B cell (primary cell): ENCODE results near the gene CILP2. TPM values are rescaled to one million over a fixed set of nuclear protein-coding genes. Genes with fewer than 3 reads are reported as not detected.

Experiments
- ATAC-seq: fragments of 200-7000 bp; cut with Tn5 transposase; one replicate; pipeline ENCODE4 v1.10.0; 2021; ENCODE audit warnings: low read depth, mild to moderate bottlenecking, moderate number of reproducible peaks, moderate library complexity
- CTCF ChIA-PET: fragments of 350-600 bp; sonication (Branson Sonifier 250); formaldehyde crosslinking; loops from one replicate; lab custom pipeline; 2021; ENCODE audit warnings: antibody characterized with exemption, inconsistent platforms; lab: Charles Lee
- POLR2A ChIA-PET: fragments of 350-600 bp; sonication (Branson Sonifier 250); formaldehyde crosslinking; loops from one replicate; lab custom pipeline; 2021; ENCODE audit warnings: antibody characterized with exemption; lab: Charles Lee
- DNase-seq: peaks from one replicate; pipeline ENCODE4 v3.0.0; 2013
- H2AFZ ChIP-seq: 2 replicates; pipeline ENCODE4 v1.6.1; 2012; ENCODE audit warnings: mild to moderate bottlenecking, low read depth, low read length; ENCODE audit not compliant: insufficient read depth, poor library complexity, severe bottlenecking
- H3K27ac ChIP-seq, 2 donors: 1 replicate in 1 of 2; 2 replicates in 1 of 2; pipeline ENCODE4 v1.5.1; 2012 to 2013; ENCODE audit warnings: low read length in 2 of 2, mild to moderate bottlenecking in 2 of 2, moderate library complexity in 1 of 2
- H3K27me3 ChIP-seq, 4 experiments: fragments of 200-600 bp in 1 of 4; sonication (generic) in 1 of 4; replicated peaks in 1 of 4; 1 replicate in 2 of 4; 2 replicates in 2 of 4; pipeline versions ENCODE4 v1.6.1 to v1.7.0; 2013 to 2016; ENCODE audit warnings: low read length in 3 of 4, mild to moderate bottlenecking in 2 of 4, mixed read lengths in 1 of 4, moderate library complexity in 1 of 4; ENCODE audit not compliant: insufficient read depth in 4 of 4, control insufficient read depth in 3 of 4; ENCODE audit errors: control extremely low read depth in 1 of 4
- H3K36me3 ChIP-seq, 2 experiments: replicated peaks in 1 of 2; 1 replicate in 1 of 2; 2 replicates in 1 of 2; pipeline versions ENCODE4 v1.6.1 to v1.7.1; 2013; ENCODE audit warnings: low read length in 1 of 2; ENCODE audit not compliant: insufficient read depth in 2 of 2, control insufficient read depth in 1 of 2; ENCODE audit errors: control extremely low read depth in 1 of 2, extremely low read depth in 1 of 2
- H3K4me1 ChIP-seq, 2 donors: fragments of 200-600 bp in 1 of 2; sonication (generic) in 1 of 2; 1 replicate in 1 of 2; 2 replicates in 1 of 2; pipeline versions ENCODE4 v1.5.1 to v1.6.1; 2013 to 2017; ENCODE audit warnings: low read length in 2 of 2; ENCODE audit not compliant: control insufficient read depth in 2 of 2, insufficient read depth in 2 of 2
- H3K4me2 ChIP-seq: replicated peaks from 2 replicates; pipeline ENCODE3; 2012; ENCODE audit warnings: mild to moderate bottlenecking, low read depth, low read length; ENCODE audit not compliant: poor library complexity, severe bottlenecking
- H3K4me3 ChIP-seq, 5 experiments: fragments of 200-600 bp in 1 of 5; sonication (generic) in 1 of 5; 1 replicate in 3 of 5; 2 replicates in 2 of 5; pipeline versions ENCODE4 v1.5.1 to v1.7.0; 2011 to 2016; ENCODE audit warnings: low read length in 4 of 5, mild to moderate bottlenecking in 4 of 5, low read depth in 2 of 5, control low read depth in 1 of 5, moderate library complexity in 1 of 5; ENCODE audit not compliant: insufficient read depth in 1 of 5; ENCODE audit errors: control extremely low read depth in 1 of 5, extremely low read depth in 1 of 5
- H3K79me2 ChIP-seq: fragments of 200-600 bp; sonication (generic); one replicate; pipeline ENCODE4 v1.6.0; 2016; ENCODE audit warnings: low read length; ENCODE audit not compliant: control insufficient read depth, insufficient read depth
- H3K9ac ChIP-seq: fragments of 200-600 bp; sonication (generic); 2 replicates; pipeline ENCODE4 v1.6.1; 2017; ENCODE audit warnings: mild to moderate bottlenecking, low read length, moderate library complexity
- H3K9me3 ChIP-seq, 3 donors: one replicate each; pipeline versions ENCODE4 v1.6.1 to v1.7.1; 2013; ENCODE audit warnings: low read length in 2 of 3; ENCODE audit not compliant: control insufficient read depth in 2 of 3, insufficient read depth in 1 of 3; ENCODE audit errors: control extremely low read depth in 1 of 3
- H4K20me1 ChIP-seq: 2 replicates; pipeline ENCODE4 v1.6.0; 2012; ENCODE audit warnings: mild to moderate bottlenecking, low read length; ENCODE audit not compliant: insufficient read depth, control insufficient read depth, poor library complexity, severe bottlenecking
- H3K27ac Mint-ChIP-seq: one replicate; pipeline ENCODE4 v1.8.0; 2021; ENCODE audit warnings: mixed read lengths
- H3K27me3 Mint-ChIP-seq: one replicate; pipeline ENCODE4 v1.8.0; 2021; ENCODE audit warnings: mixed read lengths
- H3K4me1 Mint-ChIP-seq: one replicate; pipeline ENCODE4 v1.8.0; 2021; ENCODE audit warnings: mixed read lengths
- H3K4me3 Mint-ChIP-seq: one replicate; pipeline ENCODE4 v1.8.0; 2021; ENCODE audit warnings: mixed read lengths
- H3K9me3 Mint-ChIP-seq: one replicate; pipeline ENCODE4 v1.8.0; 2022; ENCODE audit warnings: mixed read lengths; ENCODE audit not compliant: insufficient read depth
- CTCF ChIP-seq: fragments of 200-600 bp; IDR thresholded peaks from one replicate; pipeline ENCODE4 v1.8.0; 2022; ENCODE audit warnings: antibody characterized with exemption, mild to moderate bottlenecking
- EZH2 ChIP-seq: IDR thresholded peaks from 2 replicates; pipeline ENCODE4 v1.6.1; 2012; ENCODE audit warnings: borderline replicate concordance, low read depth, mild to moderate bottlenecking, moderate library complexity, low read length; ENCODE audit not compliant: insufficient read depth, poor library complexity, severe bottlenecking
- WGBS: methylation state at CpG from one replicate; pipeline ENCODE4 v1.1.5; 2013; ENCODE audit warnings: missing lambda C conversion rate; ENCODE audit not compliant: insufficient coverage; 5-methylcytosine and 5-hydroxymethylcytosine counted together
- intact Hi-C: fragments of 100-400 bp; cut with micrococcal nuclease; formaldehyde crosslinking; loops from one replicate; pipeline ENCODE4 v1.10.0; 2022
- polyA plus RNA-seq: library from polyadenylated mRNA; depleted of rRNA; stranded (reverse); fragments of >200 nt; gene quantifications from 2 replicates; pipeline ENCODE4 v1.2.3, GENCODE V29; 2012
- total RNA-seq, 2 donors: library from RNA; stranded (reverse); fragments of 120-200 nt in 1 of 2; gene quantifications; 1 replicate in 1 of 2; 2 replicates in 1 of 2; pipeline versions ENCODE4 v1.2.3 to v1.2.4, GENCODE V29; 2013 to 2022

CILP2 gene
- total and polyA plus RNA-seq, 2 donors (not counting 1 experiment from before 2014, with no cell fraction given) = 0.04 to 0.12 TPM

- Histone ChIP-seq H3K27me3 (no peaks in the 10 kb centered on the region), H3K9me3 (peaks cover 0 to 4% (median 0%) of the 10 kb centered on the region in 3 donors), H3K9ac (no peak overlapping the region), H4K20me1 (peaks cover 5% of the 10 kb centered on the region), H3K4me3 (no peak overlapping the region), H3K79me2 (peaks cover 31% of the 10 kb centered on the region), H2AFZ (no peak overlapping the region), H3K4me2 (no peak overlapping the region), H3K27ac (no peak overlapping the region), H3K4me1 (no peaks in the 10 kb centered on the region), H3K36me3 (peaks cover 0 to 83% of the 10 kb centered on the region in 2 experiments)
- Mint-ChIP-seq H3K27ac (no peak overlapping the region), H3K4me3 (no peak overlapping the region), H3K9me3 (no peaks in the 10 kb centered on the region), H3K27me3 (no peaks in the 10 kb centered on the region), H3K4me1 (no peaks in the 10 kb centered on the region)
- POLR2A ChIA-PET = no interaction called here
- ATAC-seq = no peak
- TF ChIP-seq CTCF = no peak
- no peak for TF ChIP-seq EZH2
- intact Hi-C loops = no loop called here
- DNase-seq = no peak
- CTCF ChIA-PET = no interaction called here
- WGBS = 95% methylated on average over 34 of the region's 34 CpGs
These were observed 37.0 kb upstream of the CILP2 start for GRCh38 chr19:19500975-19501644.

GRCh38 chr19:19501798-19502197, 36.3 kb upstream of the CILP2 start:
- Histone ChIP-seq H3K36me3 (peaks cover 0 to 80% of the 10 kb centered on the region in 2 experiments), H3K9ac (no peak overlapping the region), H3K9me3 (peaks cover 0 to 4% (median 0%) of the 10 kb centered on the region in 3 donors), H3K4me3 (no peak overlapping the region), H3K79me2 (peaks cover 24% of the 10 kb centered on the region), H3K27me3 (no peaks in the 10 kb centered on the region), H3K4me2 (no peak overlapping the region), H3K27ac (no peak overlapping the region), H2AFZ (no peak overlapping the region), H4K20me1 (peaks cover 5% of the 10 kb centered on the region), H3K4me1 (no peaks in the 10 kb centered on the region)
- H3K4me3 Mint-ChIP-seq = no peak overlapping the region
- H3K27ac Mint-ChIP-seq = no peak overlapping the region
- ATAC-seq = no peak
- no peaks in the 10 kb centered on the region for H3K27me3 Mint-ChIP-seq
- no peaks in the 10 kb centered on the region for H3K9me3 Mint-ChIP-seq
- no peak for DNase-seq
- TF ChIP-seq CTCF (no peak), EZH2 (no peak)
- no peaks in the 10 kb centered on the region for H3K4me1 Mint-ChIP-seq
- WGBS = 97% methylated on average over 16 of the region's 26 CpGs
- intact Hi-C loops = no loop called here
- POLR2A ChIA-PET = no interaction called here
- CTCF ChIA-PET = no interaction called here
